TTC549 (cell line): ENCODE results near the gene CNKSR2.
"Not testable (repeated sequence)": the region's sequence is repeated elsewhere in the genome, so short reads cannot be mapped to it uniquely, and the experiment has no call there.

Source experiments
- FAIRE-seq: peaks from 2 replicates; lab custom pipeline; 2012; peaks lifted over from hg19 to GRCh38; lab: Jason Lieb, UNC

CNKSR2 gene

DNA sequence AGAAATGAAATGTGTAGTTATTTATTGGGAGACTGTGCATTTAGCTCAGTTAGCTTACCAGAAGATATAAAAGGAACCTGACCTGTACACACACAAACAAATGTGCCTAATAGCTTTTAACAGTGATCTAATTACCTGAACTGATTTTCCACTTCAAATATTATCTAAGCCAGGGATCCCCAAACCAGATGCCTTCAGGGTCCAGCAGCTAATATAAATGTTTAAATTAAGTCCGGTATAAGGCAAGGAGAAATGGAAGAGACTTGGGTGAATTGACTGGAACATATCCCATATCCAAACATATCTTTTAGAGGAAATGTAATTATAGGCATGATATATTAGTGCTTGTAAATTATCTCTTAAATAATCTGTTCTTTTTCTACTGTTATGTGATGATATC, 66.7 kb downstream of the CNKSR2 start:
- no peak for FAIRE-seq

DNA sequence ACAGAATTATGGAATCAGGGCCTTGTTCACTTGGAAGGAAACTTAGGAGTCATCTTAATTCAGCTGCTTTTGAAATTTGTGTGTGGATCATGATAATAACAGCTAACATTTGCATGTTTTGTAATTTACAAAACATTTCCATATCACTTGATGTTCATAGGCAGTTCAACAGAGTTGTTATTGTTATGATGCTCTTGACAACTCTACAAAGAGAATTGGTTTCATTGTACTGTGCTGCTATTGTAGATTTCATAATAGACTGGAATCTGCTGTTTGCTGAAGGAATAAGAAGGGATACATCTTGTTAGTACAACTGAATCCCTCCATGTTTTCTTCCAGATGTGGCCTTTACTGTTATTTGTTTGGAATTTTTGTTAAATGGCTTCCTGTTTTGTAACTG, 83.5 kb downstream of the CNKSR2 start:
- no peak for FAIRE-seq

DNA sequence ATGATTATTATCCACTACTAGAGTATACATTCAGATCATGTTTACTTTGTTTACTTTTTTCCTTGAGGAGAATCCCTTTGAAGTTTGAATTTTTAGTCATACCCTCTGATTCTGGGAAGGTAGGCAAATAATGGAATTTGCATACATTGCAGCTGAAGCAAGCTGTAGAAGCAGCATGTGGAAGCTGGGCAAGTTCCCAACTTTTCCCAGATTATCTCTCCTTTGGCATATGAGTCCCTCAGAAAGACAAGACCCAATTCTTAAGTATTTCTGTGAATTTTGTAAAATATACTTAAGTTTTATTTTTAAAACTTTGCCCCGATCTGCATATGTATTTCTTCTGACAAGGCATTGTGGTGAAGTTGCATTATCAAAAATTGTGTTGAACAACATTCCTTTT, 94.9 kb downstream of the CNKSR2 start:
- no peak for FAIRE-seq

DNA sequence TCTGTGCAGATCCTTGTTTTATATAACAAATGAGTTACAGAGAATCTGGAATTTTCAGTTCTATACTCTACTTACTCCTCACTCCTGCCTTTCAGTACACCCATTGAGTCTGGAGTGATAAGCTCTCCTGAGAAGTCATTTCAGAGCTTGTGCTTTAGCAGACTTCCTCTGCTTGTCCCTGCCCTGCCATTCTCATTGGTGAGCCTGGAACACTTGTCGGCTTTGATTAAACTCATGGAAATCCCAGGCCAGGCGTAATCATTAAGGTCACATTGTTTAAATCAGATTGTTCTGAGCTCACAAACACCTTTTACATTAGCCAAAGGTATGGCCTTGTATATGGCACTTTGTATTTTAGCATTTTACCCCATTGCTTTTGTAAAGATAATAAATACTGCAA, 102.7 kb downstream of the CNKSR2 start:
- FAIRE-seq = no peak

DNA sequence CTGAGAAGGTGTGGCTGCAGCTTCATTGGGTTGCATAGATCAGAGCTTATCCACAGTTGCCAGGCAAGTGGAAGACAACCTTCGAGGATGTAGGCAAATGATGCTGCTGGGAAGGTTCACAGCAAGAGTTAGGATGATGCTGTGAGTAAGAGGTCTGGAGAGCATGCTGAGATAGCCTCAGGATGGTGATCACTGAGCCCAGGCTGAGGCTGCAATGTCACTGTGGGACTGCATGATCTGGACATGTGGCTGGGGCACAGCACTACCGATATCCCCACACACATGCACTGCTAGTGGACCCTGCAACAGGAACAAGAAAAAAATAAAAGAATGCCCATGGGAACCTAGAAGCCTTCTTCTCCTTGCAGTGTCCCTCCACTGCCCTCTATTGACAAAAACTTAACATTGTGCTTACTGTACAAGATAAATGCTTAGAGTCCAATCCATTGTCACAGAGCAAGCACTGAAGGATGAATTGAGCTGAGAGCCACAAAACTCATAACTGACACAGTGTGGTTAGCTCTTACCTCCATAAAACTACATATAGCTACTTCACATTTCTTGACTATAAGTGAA, 105.6 kb downstream of the CNKSR2 start:
- FAIRE-seq = peak; percentile 40

DNA sequence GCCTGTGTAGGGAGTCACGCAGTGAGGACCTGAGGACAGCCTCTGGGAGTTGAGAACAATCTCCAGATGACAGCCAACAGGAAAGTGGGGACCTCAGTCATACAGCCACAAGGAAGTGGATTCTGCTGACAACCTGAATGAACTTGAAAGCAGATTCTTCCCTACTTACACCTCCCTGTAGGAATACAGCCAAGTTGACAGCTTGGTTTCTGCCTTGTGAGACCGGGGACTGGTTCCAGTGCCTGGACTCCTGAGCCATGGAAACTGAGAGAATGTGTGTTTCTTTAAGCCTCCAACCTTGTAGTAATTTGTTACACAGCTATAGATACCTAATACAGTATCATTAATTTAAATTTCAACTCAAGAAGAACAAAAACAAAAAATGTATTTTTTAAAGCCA, 107.5 kb downstream of the CNKSR2 start:
- no peak for FAIRE-seq

DNA sequence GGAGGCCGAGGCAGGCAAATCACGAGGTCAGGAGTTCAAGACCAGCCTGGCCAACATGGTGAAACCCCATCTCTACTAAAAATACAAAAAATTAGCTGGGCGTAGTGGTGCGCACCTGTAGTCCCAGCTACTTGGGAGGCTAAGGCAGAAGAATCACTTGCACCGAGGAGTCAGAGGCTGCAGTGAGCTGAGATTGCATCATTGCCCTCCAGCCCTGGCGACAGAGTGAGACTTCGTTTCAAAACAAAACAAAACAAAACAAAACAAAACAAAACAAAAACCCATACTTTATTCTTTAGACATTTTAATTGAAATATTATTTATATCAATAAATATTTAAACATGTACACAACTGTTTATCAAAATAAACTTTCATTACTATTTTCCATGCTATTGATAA, 109.8 kb downstream of the CNKSR2 start:
- not testable (repeated sequence) for FAIRE-seq

DNA sequence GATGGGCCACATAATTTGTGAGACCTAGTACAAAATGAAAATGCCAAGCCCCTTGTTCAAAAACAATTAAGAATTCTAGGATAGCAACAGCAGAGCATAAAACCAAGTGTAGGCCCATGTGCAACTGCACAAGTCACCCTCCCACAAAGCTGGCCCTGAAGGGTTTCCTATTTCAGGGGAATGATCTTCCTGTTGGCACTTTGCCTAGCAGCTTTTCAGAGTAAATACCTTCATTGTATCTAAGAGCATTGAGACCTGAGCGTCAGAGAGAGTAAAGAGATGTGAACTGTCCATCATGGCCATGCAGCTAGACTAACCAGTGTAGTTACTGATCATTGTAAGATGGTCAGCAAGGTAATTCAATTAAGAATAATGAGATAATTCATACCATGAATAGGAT, 113.6 kb downstream of the CNKSR2 start:
- no peak for FAIRE-seq

DNA sequence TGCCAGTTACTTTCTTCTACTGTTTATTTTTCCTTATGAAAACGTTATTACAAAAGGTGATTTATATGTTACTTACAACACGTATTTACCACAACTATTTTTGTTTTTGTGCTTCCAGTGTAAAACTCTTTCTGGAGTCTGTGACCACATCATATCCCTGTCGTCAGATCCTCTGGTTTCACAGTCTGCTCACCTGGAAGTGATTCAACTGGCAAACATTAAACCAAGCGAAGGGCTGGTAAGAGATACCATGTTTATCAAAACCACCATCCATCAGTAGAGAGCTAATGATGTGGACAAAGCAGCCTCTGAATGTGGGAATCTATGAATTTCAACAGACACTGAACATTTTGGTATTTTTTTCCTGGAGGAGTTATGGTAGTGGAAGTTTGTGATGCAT, 116.1 kb downstream of the CNKSR2 start:
- FAIRE-seq = no peak

DNA sequence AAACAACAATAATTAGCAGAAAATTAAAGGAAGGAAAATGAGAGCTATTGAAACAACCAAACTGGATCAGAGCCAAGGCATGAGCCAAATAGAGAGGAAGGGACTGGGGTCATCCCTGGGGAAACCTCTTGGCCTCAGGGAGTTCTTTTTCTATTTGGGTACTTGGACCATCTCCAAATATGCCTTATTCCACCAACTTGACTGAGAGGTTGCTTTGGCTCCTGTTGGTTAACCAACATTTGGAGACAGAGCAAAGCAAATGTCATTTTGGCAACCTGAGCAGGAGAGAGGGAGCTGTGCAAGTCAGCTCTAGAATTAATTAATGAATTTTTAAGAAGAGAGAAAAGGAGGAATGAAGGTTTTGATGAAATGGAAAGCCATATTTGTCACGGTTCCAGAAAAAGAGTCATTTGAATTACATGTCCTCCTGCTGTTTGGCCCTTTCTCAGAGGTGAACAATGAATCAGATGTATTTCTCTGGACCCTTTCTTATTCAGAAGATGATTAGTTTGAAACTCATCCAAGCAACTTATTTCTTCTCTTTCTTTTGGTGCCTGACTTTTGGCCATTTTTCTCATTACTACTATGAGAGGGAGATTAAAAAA, 119.1 kb downstream of the CNKSR2 start:
- no peak for FAIRE-seq

DNA sequence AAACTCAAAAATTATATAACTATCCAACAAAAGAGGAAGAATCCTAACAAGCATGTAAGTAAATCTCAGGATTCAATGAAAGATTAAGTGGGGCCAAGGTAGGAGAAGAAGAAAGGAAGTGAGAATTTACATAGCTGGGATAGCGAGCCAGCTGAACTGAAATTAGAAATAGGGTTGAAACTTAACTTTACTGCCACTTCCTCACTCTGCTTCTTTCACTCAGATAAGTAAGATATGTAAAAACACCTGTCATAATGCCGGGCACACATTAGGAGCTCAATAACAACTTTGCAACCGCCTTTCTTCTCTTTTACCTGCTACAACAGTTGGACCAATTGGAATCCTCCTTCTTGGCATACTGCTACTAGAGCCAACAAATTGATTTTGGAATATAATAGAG, 129.4 kb downstream of the CNKSR2 start:
- no peak for FAIRE-seq

DNA sequence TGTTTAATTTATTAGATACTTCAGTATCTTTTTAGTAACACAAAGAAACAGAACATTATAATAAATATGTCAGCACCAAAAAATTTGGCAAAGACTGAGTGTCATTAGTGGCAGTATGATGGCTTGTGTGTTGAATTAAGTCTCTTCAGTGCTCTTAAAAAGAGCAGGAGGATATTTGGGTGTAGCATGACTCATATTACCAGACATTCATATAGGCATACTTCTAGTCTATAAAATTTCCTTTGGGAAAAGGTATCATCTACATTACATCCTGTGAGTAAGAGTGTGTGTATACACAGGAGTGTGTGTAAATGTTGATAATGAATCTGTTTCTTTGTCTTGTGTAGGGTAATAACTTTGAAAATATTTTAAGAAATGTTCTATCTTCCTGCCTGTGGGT, 135.7 kb downstream of the CNKSR2 start:
- no peak for FAIRE-seq

DNA sequence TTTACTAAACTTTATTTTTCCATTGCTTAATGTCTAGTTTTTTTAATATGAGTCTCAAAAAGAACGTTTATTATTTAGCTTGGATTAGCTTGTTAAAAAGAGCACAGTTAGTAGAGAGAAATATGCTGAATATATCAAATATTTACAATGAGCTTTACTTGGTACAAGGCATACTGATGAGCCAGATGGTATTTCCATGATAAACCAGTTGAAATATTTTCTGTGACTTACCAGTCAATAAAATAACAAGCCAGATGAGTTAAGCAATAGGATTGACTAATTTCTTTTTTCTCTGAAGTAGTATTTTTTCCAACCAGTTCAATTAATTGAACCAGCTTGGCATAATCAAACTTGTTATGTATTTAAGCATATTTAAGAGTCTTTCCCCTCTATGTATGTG, 149.8 kb downstream of the CNKSR2 start:
- no peak for FAIRE-seq

DNA sequence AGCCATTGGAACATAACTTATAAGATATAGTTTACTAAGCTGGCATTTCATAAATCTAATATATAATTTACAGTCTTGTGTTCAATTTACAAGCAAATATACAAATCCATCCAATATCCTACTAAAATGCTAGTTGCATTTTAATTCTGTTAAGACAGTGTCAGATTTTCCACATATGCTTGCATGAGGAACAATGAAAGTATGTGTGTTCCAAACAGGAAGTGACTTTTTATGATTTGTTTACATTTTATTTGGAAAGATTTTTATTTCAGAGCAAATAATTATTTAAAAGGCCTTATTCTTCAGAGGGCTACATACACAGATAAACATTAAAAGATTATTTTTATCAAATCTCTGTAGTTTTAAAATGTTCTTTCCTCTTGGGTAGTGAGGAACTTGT, 153.9 kb downstream of the CNKSR2 start:
- FAIRE-seq = no peak

DNA sequence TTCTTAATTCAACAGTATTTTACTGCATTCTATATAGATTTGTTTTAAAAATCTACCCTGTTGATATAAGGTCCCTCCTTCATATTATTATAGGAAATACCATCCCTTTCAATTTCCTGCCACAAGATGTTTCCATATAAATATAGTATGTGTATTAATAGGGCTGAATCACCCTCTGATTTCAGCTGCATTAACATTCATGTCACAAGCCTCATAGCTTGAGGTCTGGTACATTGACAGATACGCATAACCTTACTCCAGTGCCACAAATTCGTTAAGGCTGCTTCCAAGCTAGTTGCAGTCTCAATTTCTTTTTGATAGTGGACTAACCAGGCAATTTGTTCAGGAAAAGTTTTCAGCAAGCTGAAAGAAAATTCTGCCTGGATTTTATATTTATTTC, 155.6 kb downstream of the CNKSR2 start:
- FAIRE-seq = no peak

DNA sequence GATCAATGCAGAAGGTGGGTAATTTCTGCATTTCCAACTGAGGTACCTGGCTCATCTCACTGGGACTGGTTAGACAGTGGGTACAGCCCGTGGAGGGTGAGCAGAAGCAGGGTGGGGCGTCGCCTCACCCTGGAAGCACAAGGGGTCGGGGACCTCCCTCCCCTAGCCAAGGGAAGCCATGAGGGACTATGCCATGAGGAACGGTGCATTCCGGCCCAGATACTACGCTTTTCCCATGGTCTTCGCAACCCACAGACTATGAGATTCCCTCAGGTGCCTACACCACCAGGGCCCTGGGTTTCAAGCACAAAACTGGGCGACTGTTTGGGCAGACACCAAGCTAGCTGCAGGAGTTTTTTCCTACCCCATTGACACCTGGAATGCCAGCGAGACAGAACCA, 170.4 kb downstream of the CNKSR2 start:
- not testable (repeated sequence) for FAIRE-seq

DNA sequence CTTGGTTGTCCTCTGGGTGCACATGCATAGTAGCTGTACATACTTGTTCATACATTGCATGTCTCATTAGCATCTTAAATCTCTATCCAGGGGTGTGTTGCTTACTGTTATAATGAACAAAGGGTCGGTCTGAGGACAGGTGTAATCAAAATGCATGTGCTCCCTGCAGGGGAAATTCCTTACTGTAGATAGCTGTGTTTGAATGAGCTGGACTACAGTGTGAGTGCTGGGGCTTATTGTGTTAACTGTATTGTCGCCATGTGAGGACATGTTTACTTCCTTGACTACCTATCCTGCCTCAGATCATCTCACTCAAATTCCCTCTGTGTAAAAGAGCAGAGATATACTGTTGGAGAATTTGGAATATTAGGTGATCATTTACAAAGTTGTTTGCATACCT, 185.2 kb downstream of the CNKSR2 start:
- no peak for FAIRE-seq

DNA sequence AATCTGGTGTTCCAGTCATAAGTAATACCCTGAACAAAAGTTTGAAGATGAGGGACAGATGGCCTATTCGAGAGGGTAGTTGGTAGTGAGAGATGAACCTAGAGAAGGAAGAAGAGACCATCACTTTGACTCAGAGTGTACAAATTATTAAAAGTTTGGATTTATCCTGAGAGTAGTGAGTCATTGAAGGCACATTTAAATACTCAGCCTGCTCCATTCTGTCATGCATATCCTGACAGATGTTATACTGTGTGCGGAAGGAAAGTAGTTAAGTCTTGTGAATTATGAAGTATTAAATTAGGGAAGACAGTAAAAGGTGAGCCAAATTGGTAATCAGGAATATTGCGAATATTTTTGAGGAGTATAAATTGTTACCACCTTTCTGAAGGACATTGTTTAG, 190.8 kb downstream of the CNKSR2 start:
- no peak for FAIRE-seq

DNA sequence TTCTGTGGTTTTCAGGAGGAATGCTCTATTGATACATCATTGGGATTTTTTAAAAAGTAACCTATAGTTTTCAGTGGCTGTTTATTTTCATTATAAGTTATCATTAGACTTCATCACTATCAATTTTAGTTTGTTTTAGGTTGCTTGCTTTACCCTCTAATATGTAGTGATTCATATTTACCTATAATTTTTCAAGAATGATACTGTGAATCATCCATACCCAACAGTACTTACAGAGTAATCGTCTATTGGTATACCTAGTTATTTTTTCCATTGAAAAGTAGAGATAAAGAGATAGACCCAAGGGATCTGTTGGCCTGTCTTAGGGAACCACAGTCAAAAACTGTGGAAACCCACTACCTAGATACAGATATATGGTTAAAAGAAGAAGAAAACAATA, 200.6 kb downstream of the CNKSR2 start:
- no peak for FAIRE-seq

DNA sequence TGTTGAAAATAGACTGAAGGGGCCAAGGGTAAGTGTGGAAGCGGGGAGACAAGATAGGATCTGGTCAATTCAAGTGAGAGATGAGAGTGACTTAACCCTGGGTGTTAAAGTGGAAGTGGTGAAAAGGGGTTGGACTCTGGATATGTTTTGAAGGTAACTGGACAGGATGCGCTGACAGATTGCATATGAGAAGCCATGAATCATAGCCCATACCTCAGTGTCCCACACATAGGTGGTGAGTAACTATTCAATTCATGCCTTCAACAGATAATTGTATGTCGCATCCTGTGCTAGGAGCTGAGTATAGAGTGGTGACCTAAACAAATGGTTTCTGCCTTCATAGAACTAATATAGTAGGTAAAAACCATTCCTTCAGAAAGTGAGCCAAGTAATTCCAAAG, 207.3 kb downstream of the CNKSR2 start:
- FAIRE-seq = no peak

DNA sequence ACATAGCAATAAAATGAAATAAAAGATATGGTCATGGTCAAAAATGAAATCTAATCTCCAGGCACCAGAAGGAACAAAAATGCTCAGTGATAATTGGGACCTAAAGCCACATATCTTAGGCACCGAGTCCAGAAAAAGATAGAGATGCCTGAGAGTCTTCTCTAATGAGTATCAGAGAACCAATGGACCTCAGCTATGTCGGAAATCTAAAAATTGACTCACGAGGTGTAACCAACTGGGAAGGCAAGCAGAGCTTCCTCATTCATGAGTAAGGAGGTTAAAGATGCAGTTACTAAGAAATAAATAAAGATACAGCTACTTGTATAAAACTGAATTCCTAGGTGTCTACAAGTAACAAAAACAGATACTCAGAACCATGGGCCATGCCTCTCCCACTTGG, 211.8 kb downstream of the CNKSR2 start:
- FAIRE-seq = no peak

DNA sequence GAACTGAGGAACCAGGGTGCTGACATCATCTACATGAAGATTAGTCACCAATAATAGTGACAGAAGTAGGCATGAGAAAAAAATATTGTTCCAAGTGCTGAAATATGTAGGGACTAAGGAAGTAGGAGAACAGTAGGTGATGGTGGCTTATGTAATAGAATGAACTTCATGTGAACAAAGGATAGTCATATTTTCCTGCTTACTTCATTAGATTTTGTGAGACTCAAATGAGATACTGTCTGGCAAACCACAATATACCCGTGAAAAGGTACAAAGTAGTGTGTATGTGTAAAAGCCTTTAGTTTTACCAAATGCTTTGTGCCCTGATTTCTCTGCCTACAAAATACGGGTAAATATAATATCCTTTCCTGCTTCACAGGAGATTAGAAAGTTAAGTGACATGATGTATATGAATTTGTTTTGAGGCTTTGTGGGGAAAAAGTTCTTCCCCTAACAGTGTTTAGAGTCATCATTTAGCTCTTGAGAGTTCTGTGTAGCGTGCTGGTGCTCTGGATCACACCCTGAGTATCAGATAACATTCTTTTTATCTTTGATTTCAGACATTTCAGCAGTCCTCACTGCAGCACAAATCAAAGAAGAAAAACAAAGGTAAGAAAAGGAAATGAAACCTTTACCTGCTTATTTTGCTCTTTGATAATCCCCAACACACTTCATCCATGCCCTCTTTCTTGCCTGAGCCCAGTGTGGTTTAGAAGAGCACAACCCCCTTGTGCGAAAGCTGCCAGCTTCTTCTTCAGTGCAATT, 216.0 kb downstream of the CNKSR2 start:
- no peak for FAIRE-seq

DNA sequence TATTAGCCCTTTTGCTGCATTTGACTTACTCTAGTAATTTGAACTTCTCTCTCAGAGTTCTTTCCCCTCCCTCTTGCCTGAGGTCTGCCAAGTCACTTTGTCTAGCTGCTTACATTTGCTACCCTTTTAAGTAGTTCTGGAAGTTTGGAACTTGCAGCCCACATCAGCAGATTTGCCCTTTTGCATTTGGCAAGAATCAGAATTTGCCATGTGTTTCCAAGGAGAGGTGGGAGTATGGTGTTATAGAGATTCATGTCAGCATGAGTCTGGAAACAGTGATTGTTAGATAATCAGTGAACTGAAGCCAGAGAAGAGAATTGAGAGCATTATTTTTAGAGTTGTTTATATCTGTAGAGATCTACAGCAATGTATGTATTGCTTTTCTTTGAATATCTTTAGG, 231.8 kb downstream of the CNKSR2 start:
- FAIRE-seq = no peak

DNA sequence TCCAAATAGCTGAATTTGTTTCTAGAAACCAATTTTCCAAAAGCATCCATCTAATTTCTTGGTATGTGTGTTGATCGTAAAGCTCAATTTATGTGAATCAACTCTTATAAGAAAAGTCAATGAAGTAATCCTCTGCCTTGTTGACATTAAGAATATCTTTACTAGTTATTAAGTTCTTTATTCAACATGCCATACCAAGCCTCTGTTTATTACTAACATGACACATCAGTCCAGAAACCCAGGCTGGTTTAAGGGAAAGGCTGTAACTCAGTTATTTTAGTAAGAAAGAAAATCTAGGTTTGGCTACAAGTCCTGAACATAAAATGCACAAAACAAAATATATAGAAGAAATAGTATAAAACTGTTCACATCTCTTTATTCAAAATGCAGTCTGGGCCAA, 235.9 kb downstream of the CNKSR2 start:
- FAIRE-seq = no peak
